HepG2 (cell line): ENCODE data around the gene ITGA6. TPM values are rescaled to one million over a fixed set of nuclear protein-coding genes. Genes with fewer than 3 reads are reported as not detected.

Experiments used
- ATAC-seq: fragments of 200-7000 bp; cut with Tn5 transposase; 3 replicates; pipeline ENCODE4 v1.9.1; 2020; ENCODE audit warnings: mild to moderate bottlenecking, moderate library complexity
- BruUV-seq: library from RNA; stranded (reverse); fragments of 400-500 nt; replicated peaks from 2 replicates; lab custom pipeline; 2021; lab: Mats Ljungman, UMichigan
- CTCF ChIA-PET: fragments of 300-600 bp; formaldehyde crosslinking; extraction: SDS; loops from one replicate; lab custom pipeline; 2021; ENCODE audit warnings: low total read pairs, inconsistent platforms, low intra/inter-chr PET ratio; lab: Yijun Ruan, JAX
- POLR2A ChIA-PET: fragments of 350-600 bp; sonication (Branson Sonifier 250); formaldehyde crosslinking; loops from one replicate; lab custom pipeline; 2020; ENCODE audit warnings: antibody characterized with exemption, inconsistent platforms; lab: Yijun Ruan, JAX
- DNase-seq: peaks from one replicate; pipeline ENCODE4 v3.0.0-alpha.2; 2015; ENCODE audit warnings: low spot score
- FAIRE-seq: peaks from 3 replicates; lab custom pipeline; 2011; peaks lifted over from hg19 to GRCh38; lab: Jason Lieb, UNC
- H2AFZ ChIP-seq: one replicate; pipeline ENCODE4 v1.6.1; 2011; ENCODE audit warnings: low read length, inconsistent platforms
- H3K27ac ChIP-seq: fragments of 300-600 bp; 3 replicates; pipeline ENCODE4 v1.8.0; 2011; ENCODE audit warnings: mixed run types, mild to moderate bottlenecking, mixed read lengths, low read length, inconsistent platforms; ENCODE audit not compliant: insufficient read depth; ENCODE audit errors: extremely low read length
- H3K27me3 ChIP-seq, 2 experiments: fragments of 200-600 bp in 1 of 2; 2 replicates in 1 of 2; 3 replicates in 1 of 2; pipeline versions ENCODE4 v1.6.0 to v1.8.0; 2011; ENCODE audit warnings: low read length in 2 of 2, mild to moderate bottlenecking in 2 of 2, moderate library complexity in 2 of 2, inconsistent platforms in 1 of 2; ENCODE audit not compliant: insufficient read depth in 2 of 2, control insufficient read depth in 1 of 2
- H3K36me3 ChIP-seq, 2 experiments: fragments of 200-600 bp in 1 of 2; replicated peaks in 1 of 2; 2 replicates in 1 of 2; 3 replicates in 1 of 2; pipeline versions ENCODE4 v1.5.1 to v1.8.0; 2011; ENCODE audit warnings: low read length in 2 of 2, inconsistent platforms in 1 of 2; ENCODE audit not compliant: insufficient read depth in 2 of 2, control insufficient read depth in 1 of 2
- H3K4me1 ChIP-seq: 2 replicates; pipeline ENCODE4 v1.5.1; 2012; ENCODE audit warnings: low read length, inconsistent platforms; ENCODE audit not compliant: insufficient read depth
- H3K4me2 ChIP-seq: 2 replicates; pipeline ENCODE4 v1.6.0; 2011; ENCODE audit warnings: low read depth, low read length, inconsistent platforms
- H3K4me3 ChIP-seq, 3 experiments: fragments of 200-600 bp in 1 of 3; sonication (generic), shearing (Covaris generic) in 1 of 3; replicated peaks in 1 of 3; 2 replicates each; pipeline ENCODE4 v1.5.1; 2011 to 2016; ENCODE audit warnings: low read length in 3 of 3, inconsistent platforms in 2 of 3, low read depth in 2 of 3, mild to moderate bottlenecking in 2 of 3, control low read depth in 1 of 3, mixed read lengths in 1 of 3; ENCODE audit not compliant: insufficient read depth in 1 of 3
- H3K79me2 ChIP-seq: one replicate; pipeline ENCODE4 v1.6.1; 2011; ENCODE audit warnings: low read length, inconsistent platforms; ENCODE audit not compliant: insufficient read depth
- H3K9ac ChIP-seq: 2 replicates; pipeline ENCODE4 v1.6.0; 2011; ENCODE audit warnings: mild to moderate bottlenecking, low read depth, low read length, inconsistent platforms; ENCODE audit not compliant: insufficient read depth
- H3K9me3 ChIP-seq: 2 replicates; pipeline ENCODE4 v1.5.1; 2012; ENCODE audit warnings: mild to moderate bottlenecking, low read length
- H4K20me1 ChIP-seq: 2 replicates; pipeline ENCODE4 v1.6.0; 2011; ENCODE audit warnings: inconsistent platforms, mild to moderate bottlenecking, low read length, moderate library complexity; ENCODE audit not compliant: insufficient read depth
- ARID3A ChIP-seq: IDR thresholded peaks from 2 replicates; pipeline ENCODE4 v1.6.1; 2012; ENCODE audit warnings: low read depth, low read length, improper control_type of control experiment
- CREB1 ChIP-seq, 2 experiments: fragments of 450-650 bp in 1 of 2; IDR thresholded peaks; 2 replicates each; pipeline ENCODE4 v1.6.1; 2016 to 2017; ENCODE audit warnings: control low read depth in 1 of 2, mild to moderate bottlenecking in 1 of 2, missing compliant biosample characterization in 1 of 2, missing genetic modification characterization in 1 of 2
- HNF4A ChIP-seq: sonication (generic); formaldehyde crosslinking; IDR thresholded peaks from 2 replicates; pipeline ENCODE4 v1.4.0; 2020; ENCODE audit warnings: missing genetic modification reagents
- HOMEZ ChIP-seq: IDR thresholded peaks from 2 replicates; pipeline ENCODE4 v1.6.1; 2016; ENCODE audit warnings: low read depth
- PAXIP1 ChIP-seq: sonication (generic); formaldehyde crosslinking; conservative IDR thresholded peaks from 2 replicates; pipeline ENCODE4 v1.4.0; 2020; ENCODE audit warnings: mild to moderate bottlenecking, missing genetic modification reagents, moderate library complexity
- SIX4 ChIP-seq: sonication (generic); formaldehyde crosslinking; IDR thresholded peaks from 2 replicates; pipeline ENCODE4 v1.4.0; 2020; ENCODE audit warnings: missing genetic modification reagents
- SP140L ChIP-seq: sonication (generic); formaldehyde crosslinking; IDR thresholded peaks from 2 replicates; pipeline ENCODE4 v1.4.0; 2020; ENCODE audit warnings: missing genetic modification reagents, borderline replicate concordance
- TEAD3 ChIP-seq: optimal IDR thresholded peaks from 2 replicates; pipeline ENCODE3; 2016; ENCODE audit warnings: borderline replicate concordance
- THAP11 ChIP-seq: IDR thresholded peaks from 2 replicates; pipeline ENCODE4 v1.6.1; 2016; ENCODE audit warnings: missing biosample characterization, missing genetic modification reagents
- YEATS4 ChIP-seq: sonication (generic); formaldehyde crosslinking; IDR thresholded peaks from 2 replicates; pipeline ENCODE4 v1.4.0; 2020; ENCODE audit warnings: missing genetic modification reagents, borderline replicate concordance
- ZNF496 ChIP-seq: sonication (generic); formaldehyde crosslinking; IDR thresholded peaks from 2 replicates; pipeline ENCODE4 v1.8.1; 2023; ENCODE audit warnings: mild to moderate bottlenecking, moderate library complexity, missing genetic modification reagents; ENCODE audit not compliant: insufficient replicate concordance
- ZNF562 ChIP-seq: sonication (generic); formaldehyde crosslinking; IDR thresholded peaks from 2 replicates; pipeline ENCODE4 v1.8.0; 2022; ENCODE audit warnings: missing genetic modification reagents, borderline replicate concordance
- ZNF570 ChIP-seq: sonication (generic); formaldehyde crosslinking; IDR thresholded peaks from 2 replicates; pipeline ENCODE4 v1.4.0; 2020; ENCODE audit warnings: mild to moderate bottlenecking, missing genetic modification reagents, borderline replicate concordance
- WGBS: methylation state at CpG from one replicate; pipeline ENCODE4 v1.1.6; 2017; ENCODE audit warnings: low lambda C conversion rate; 5-methylcytosine and 5-hydroxymethylcytosine counted together
- in situ Hi-C: cut with HindIII; loops from 2 replicates; pipeline ENCODE4 v1.10.0; 2017; ENCODE audit warnings: low pct_unique_long_range_greater_than_20kb; ENCODE audit not compliant: extremely low pct_ligation_motif_present
- intact Hi-C: fragments of 100-400 bp; cut with micrococcal nuclease; formaldehyde crosslinking; loops from one replicate; pipeline ENCODE4 v1.10.0; 2022; ENCODE audit not compliant: unreplicated experiment
- polyA plus RNA-seq, 8 experiments: library from polyadenylated mRNA; depleted of rRNA in 3 of 8; stranded (reverse) in 7 of 8; unstranded in 1 of 8; fragments of >200 nt; fragmentation: Illumina TruSeq in 4 of 8; extraction: Trizol in 4 of 8; gene quantifications; 2 replicates each; pipeline versions ENCODE4 v1.2.1 to v1.2.3, GENCODE V29; 2011 to 2016; ENCODE audit warnings: low read depth in 4 of 8, missing spikeins in 1 of 8, mixed read lengths in 1 of 8; ENCODE audit not compliant: insufficient read depth in 1 of 8
- total RNA-seq, 5 experiments: library from RNA; depleted of rRNA; stranded (reverse); fragments of >200 nt; fragmentation: Illumina TruSeq; extraction: Trizol; gene quantifications; 2 replicates each; pipeline ENCODE4 v1.2.3, GENCODE V29; 2016; ENCODE audit warnings: low read depth in 1 of 5

Gene ITGA6
- total and polyA plus RNA-seq, 2 of the 13 experiments (the other 11 are each of a cell fraction or from before 2014, with no cell fraction given) = 24.0 to 92.5 TPM

- DNase-seq (no peak), ATAC-seq (no peak), FAIRE-seq (no peak)
- Histone ChIP-seq H3K36me3 (peaks cover 0 to 3% of the 10 kb centered on the region in 2 experiments; a peak in 2 of 5 replicates), H3K4me3 (no peak overlapping the region), H3K4me2 (peak overlapping the region; percentile 81; the same call in 1 of the 2 replicates), H3K9me3 (no peaks in the 10 kb centered on the region), H3K9ac (no peak overlapping the region), H2AFZ (no peak overlapping the region), H4K20me1 (peaks cover 18% of the 10 kb centered on the region), H3K79me2 (peaks cover 80% of the 10 kb centered on the region), H3K4me1 (peaks cover 79% of the 10 kb centered on the region), H3K27ac (no peak overlapping the region), H3K27me3 (no peaks in the 10 kb centered on the region; a peak in 1 of 5 replicates)
- POLR2A ChIA-PET = interaction anchor here (1.4 to 5.2 kb wide), 2 partner anchors 9 to 30 kb away, joined by 4 to 88 read pairs; no protein-coding TSS in a partner anchor
- in situ Hi-C loops = no loop called here
- CTCF ChIA-PET = no interaction called here
- BruUV-seq = no TSS peak
- intact Hi-C loops = no loop called here
- WGBS = 74% methylated on average over 4 of the region's 4 CpGs
- TF ChIP-seq THAP11 (CRISPR knock-in tag) (no peak), ZNF496 (CRISPR knock-in tag) (no peak), TEAD3 (CRISPR knock-in tag) (no peak), ZNF570 (CRISPR knock-in tag) (no peak), PAXIP1 (CRISPR knock-in tag) (0 out of 2 replicates have a peak, but pooled peaks have one; percentile 23), YEATS4 (no peak), HNF4A (peak; percentile 33; the same call in 1 of the 2 replicates), SIX4 (no peak), HOMEZ (CRISPR knock-in tag) (no peak), ZNF562 (CRISPR knock-in tag) (no peak), SP140L (no peak), ARID3A (0 out of 2 replicates have a peak, but pooled peaks have one; percentile 15), CREB1 (IDR thresholded peaks at IDR 0.05) (no peak), CREB1 (CRISPR knock-in tag; IDR thresholded peaks at IDR 0.05) (no peak)
Measured at GRCh38 chr2:172431463-172431862, 4.1 kb downstream of the ITGA6 start.
